OCI-LY3 (cell line): ENCODE results near the gene TBC1D7.

Source experiments
- H2AFZ ChIP-seq: fragments of 200-600, 300-600 bp; shearing (Covaris generic); 2 replicates; pipeline ENCODE4 v1.6.0; 2014; ENCODE audit warnings: antibody characterized with exemption, low read depth, low read length
- H3K27ac ChIP-seq: fragments of 200-600, 300-600 bp; sonication (generic); 2 replicates; pipeline ENCODE4 v1.5.1; 2014; ENCODE audit warnings: mild to moderate bottlenecking, low read length, moderate library complexity, mixed read lengths
- H3K27me3 ChIP-seq: fragments of 200-600, 300-600 bp; sonication (generic); 2 replicates; pipeline ENCODE4 v1.6.1; 2014; ENCODE audit warnings: low read depth, low read length, mixed read lengths
- H3K36me3 ChIP-seq: fragments of 200-600, 300-600 bp; sonication (generic); replicated peaks from 2 replicates; pipeline ENCODE3; 2014; ENCODE audit warnings: low read depth, low read length, mixed read lengths
- H3K4me1 ChIP-seq: fragments of 300-600, 200-600 bp; sonication (generic); 2 replicates; pipeline ENCODE4 v1.6.1; 2014; ENCODE audit warnings: low read length, mixed read lengths
- H3K4me2 ChIP-seq: fragments of 200-600, 300-600 bp; sonication (generic); 2 replicates; pipeline ENCODE4 v1.6.1; 2014; ENCODE audit warnings: low read length, mixed read lengths
- H3K4me3 ChIP-seq: fragments of 300-600, 200-600 bp; sonication (generic); 2 replicates; pipeline ENCODE4 v1.5.1; 2014; ENCODE audit warnings: antibody characterized with exemption, mild to moderate bottlenecking, low read length, moderate library complexity
- H3K79me2 ChIP-seq: fragments of 300-600, 200-600 bp; shearing (Covaris generic); 2 replicates; pipeline ENCODE4 v1.6.1; 2014; ENCODE audit warnings: mild to moderate bottlenecking, low read length, mixed read lengths
- H3K9ac ChIP-seq: fragments of 300-600, 200-600 bp; shearing (Covaris generic); 2 replicates; pipeline ENCODE4 v1.6.0; 2014; ENCODE audit warnings: mild to moderate bottlenecking, low read length, moderate library complexity
- H3K9me3 ChIP-seq: fragments of 200-600, 300-600 bp; shearing (Covaris generic); 2 replicates; pipeline ENCODE4 v1.6.1; 2014; ENCODE audit warnings: low read length, mixed read lengths; ENCODE audit not compliant: insufficient read depth
- H4K20me1 ChIP-seq: fragments of 200-600, 300-600 bp; sonication (generic); 2 replicates; pipeline ENCODE4 v1.6.1; 2016; ENCODE audit warnings: low read length, mixed read lengths; ENCODE audit not compliant: insufficient read depth
- CTCF ChIP-seq: fragments of 200-600, 300-600 bp; sonication (generic); IDR thresholded peaks from 2 replicates; pipeline ENCODE4 v1.5.1; 2014; ENCODE audit warnings: antibody characterized with exemption, low read length, low read depth
- EZH2phosphoT487 ChIP-seq: fragments of 200-600 bp; shearing (Covaris generic); IDR thresholded peaks from 2 replicates; pipeline ENCODE4 v1.6.1; 2018; ENCODE audit warnings: antibody characterized with exemption, mixed run types, low read depth

TBC1D7 gene

GRCh38 chr6:13311155-13311554 lies 17.2 kb downstream of the TBC1D7 start:
- Histone ChIP-seq H3K27ac (peak overlapping the region; percentile 42), H3K4me3 (no peak overlapping the region), H3K4me2 (peak overlapping the region; percentile 44), H3K36me3 (peaks cover 7% of the 10 kb centered on the region), H3K27me3 (no peaks in the 10 kb centered on the region), H3K9ac (no peak overlapping the region), H3K9me3 (no peaks in the 10 kb centered on the region), H2AFZ (no peak overlapping the region), H4K20me1 (no peaks in the 10 kb centered on the region), H3K79me2 (no peaks in the 10 kb centered on the region), H3K4me1 (peaks cover 39% of the 10 kb centered on the region)
- TF ChIP-seq EZH2phosphoT487: no peak
- no peak for TF ChIP-seq CTCF

- no peak for TF ChIP-seq EZH2phosphoT487
- no peak for TF ChIP-seq CTCF
- Histone ChIP-seq H3K27me3 (no peaks in the 10 kb centered on the region), H3K27ac (peak overlapping the region; percentile 82), H3K4me3 (no peak overlapping the region), H3K9ac (no peak overlapping the region), H3K36me3 (peaks cover 7% of the 10 kb centered on the region), H3K4me1 (peaks cover 65% of the 10 kb centered on the region), H4K20me1 (no peaks in the 10 kb centered on the region), H2AFZ (no peak overlapping the region), H3K4me2 (peak overlapping the region; percentile 65; the same call in 1 of the 2 replicates), H3K79me2 (no peaks in the 10 kb centered on the region), H3K9me3 (no peaks in the 10 kb centered on the region)
Observed at GRCh38 chr6:13308332-13308731, 20.0 kb downstream of the TBC1D7 start.

- TF ChIP-seq CTCF (no peak), EZH2phosphoT487 (no peak)
- H3K36me3 ChIP-seq: peaks cover 7% of the 10 kb centered on the region
- peak overlapping the region; percentile 60; the same call in 1 of the 2 replicates for H3K9ac ChIP-seq
- no peaks in the 10 kb centered on the region for H4K20me1 ChIP-seq
- peak overlapping the region; percentile 29 for H3K4me3 ChIP-seq
- H3K27me3 ChIP-seq: no peaks in the 10 kb centered on the region
- H3K27ac ChIP-seq: peak overlapping the region; percentile 82
- no peaks in the 10 kb centered on the region for H3K79me2 ChIP-seq
- peak overlapping the region; percentile 65 for H3K4me2 ChIP-seq
- H2AFZ ChIP-seq: no peak overlapping the region
- H3K4me1 ChIP-seq: peaks cover 73% of the 10 kb centered on the region
- no peaks in the 10 kb centered on the region for H3K9me3 ChIP-seq
Observed at GRCh38 chr6:13307508-13307995, 20.8 kb downstream of the TBC1D7 start.

GRCh38 chr6:13305791-13306190 lies 22.5 kb downstream of the TBC1D7 start:
- H3K4me2 ChIP-seq: peak overlapping the region; percentile 92
- no peak for TF ChIP-seq CTCF
- TF ChIP-seq EZH2phosphoT487: no peak
- H3K9me3 ChIP-seq: no peaks in the 10 kb centered on the region
- peaks cover 79% of the 10 kb centered on the region for H3K4me1 ChIP-seq
- no peak overlapping the region for H2AFZ ChIP-seq
- H3K27me3 ChIP-seq: no peaks in the 10 kb centered on the region
- H3K36me3 ChIP-seq: peaks cover 13% of the 10 kb centered on the region
- H3K79me2 ChIP-seq: no peaks in the 10 kb centered on the region
- H3K9ac ChIP-seq: no peak overlapping the region
- no peak overlapping the region for H3K4me3 ChIP-seq
- H4K20me1 ChIP-seq: no peaks in the 10 kb centered on the region
- no peak overlapping the region for H3K27ac ChIP-seq
